Stimulated activated CD8-positive, alpha-beta memory T cell treated with anti-CD3 and anti-CD28 coated beads, Interleukin-12 subunit alpha, Interleukin-12 subunit beta, amount 100 ng/mL, for 24 hours (primary cell): ENCODE results near the gene DHRS7.

Experiments
- DNase-seq: peaks from one replicate; pipeline ENCODE4 v3.0.0-alpha.2; 2020; ENCODE audit errors: extremely low read depth

Gene DHRS7

GRCh38 chr14:60164712-60165546 lies at the start of gene DHRS7:
Gene DHRS7 (minus strand): TSS chr14:60165398. CDS start chr14:60165309, 89 bp downstream.
- peak; percentile 33 for DNase-seq

GRCh38 chr14:60214415-60215126 lies 49.4 kb upstream of the DHRS7 start:
- DNase-seq: no peak

- no peak for DNase-seq
These were observed 48.8 kb upstream of the DHRS7 start for GRCh38 chr14:60214003-60214402.

GRCh38 chr14:60212503-60213371 lies 47.5 kb upstream of the DHRS7 start:
- no peak for DNase-seq

GRCh38 chr14:60211153-60211552 lies 46.0 kb upstream of the DHRS7 start:
- no peak for DNase-seq

- DNase-seq: no peak
These were observed 45.5 kb upstream of the DHRS7 start for GRCh38 chr14:60210703-60211102.

GRCh38 chr14:60206837-60207533 lies 41.8 kb upstream of the DHRS7 start:
- DNase-seq: no peak

GRCh38 chr14:60206249-60206670 lies 41.1 kb upstream of the DHRS7 start:
- no peak for DNase-seq

- DNase-seq: no peak
These were observed 39.9 kb upstream of the DHRS7 start for GRCh38 chr14:60204843-60205774.

GRCh38 chr14:60204104-60204842 lies 39.1 kb upstream of the DHRS7 start:
- no peak for DNase-seq

GRCh38 chr14:60199321-60199720 lies 34.1 kb upstream of the DHRS7 start:
- DNase-seq: no peak

- DNase-seq: no peak
These were observed 32.6 kb upstream of the DHRS7 start for GRCh38 chr14:60197629-60198303.

- no peak for DNase-seq
These were observed 31.1 kb upstream of the DHRS7 start for GRCh38 chr14:60196291-60196690.

- no peak for DNase-seq
These were observed 30.1 kb upstream of the DHRS7 start for GRCh38 chr14:60195179-60195810.

- no peak for DNase-seq
These were observed 25.0 kb upstream of the DHRS7 start for GRCh38 chr14:60189923-60190840.

- no peak for DNase-seq
These were observed 23.5 kb upstream of the DHRS7 start for GRCh38 chr14:60188696-60189095.

GRCh38 chr14:60188115-60188514 lies 22.9 kb upstream of the DHRS7 start:
- DNase-seq: no peak
